ENCODE data around the gene SMCHD1. TPM values are rescaled to one million over a fixed set of nuclear protein-coding genes. Genes with fewer than 3 reads are reported as not detected.
A peak's percentile ranks its signal among the peaks of the same experiment; 100 is the strongest.

The SMCHD1 gene
- total and polyA plus RNA-seq, 9 donors: 25.3 to 59.0 (median 36.8) TPM

- no peaks in the 10 kb centered on the region for H3K4me1 ChIP-seq (ENCODE audit: control insufficient read depth, insufficient read depth, low read length)
- H3K27me3 ChIP-seq (ENCODE audit: control insufficient read depth, insufficient read depth, low read length): no peaks in the 10 kb centered on the region
- H3K4me3 ChIP-seq (ENCODE audit: low read length): no peak overlapping the region
- DNase-seq: no peak
- H3K36me3 ChIP-seq (ENCODE audit: control insufficient read depth, insufficient read depth, low read length): peaks cover 13% of the 10 kb centered on the region
- WGBS (ENCODE audit: insufficient coverage): 100% methylated on average over 1 of the region's 5 CpGs
- H3K27ac ChIP-seq (ENCODE audit: low read length): no peak overlapping the region
- H3K9me3 ChIP-seq (replicated peaks; ENCODE audit: control insufficient read depth, low read depth, low read length): peaks cover 11% of the 10 kb centered on the region
These were observed 26.6 kb downstream of the SMCHD1 start for GRCh38 chr18:2681993-2682603.

- Histone ChIP-seq H3K27me3 (ENCODE audit: control insufficient read depth, insufficient read depth, low read length) (no peaks in the 10 kb centered on the region), H3K9me3 (replicated peaks; ENCODE audit: control insufficient read depth, low read depth, low read length) (peaks cover 11% of the 10 kb centered on the region), H3K36me3 (ENCODE audit: control insufficient read depth, insufficient read depth, low read length) (peaks cover 9% of the 10 kb centered on the region), H3K4me3 (ENCODE audit: low read length) (no peak overlapping the region), H3K4me1 (ENCODE audit: control insufficient read depth, insufficient read depth, low read length) (no peaks in the 10 kb centered on the region), H3K27ac (ENCODE audit: low read length) (no peak overlapping the region)
- DNase-seq: peak; percentile 12
These were observed 27.5 kb downstream of the SMCHD1 start for GRCh38 chr18:2683055-2683454.

- Histone ChIP-seq H3K4me1 (ENCODE audit: control insufficient read depth, insufficient read depth, low read length) (no peaks in the 10 kb centered on the region), H3K27me3 (ENCODE audit: control insufficient read depth, insufficient read depth, low read length) (no peaks in the 10 kb centered on the region), H3K36me3 (ENCODE audit: control insufficient read depth, insufficient read depth, low read length) (peaks cover 9% of the 10 kb centered on the region), H3K9me3 (replicated peaks; ENCODE audit: control insufficient read depth, low read depth, low read length) (peaks cover 11% of the 10 kb centered on the region), H3K4me3 (ENCODE audit: low read length) (no peak overlapping the region), H3K27ac (ENCODE audit: low read length) (no peak overlapping the region)
- DNase-seq: no peak
- 100% methylated on average over 1 of the region's 3 CpGs for WGBS (ENCODE audit: insufficient coverage)
These were observed 30.9 kb downstream of the SMCHD1 start for GRCh38 chr18:2686349-2686968.

GRCh38 chr18:2687390-2688001, 32.0 kb downstream of the SMCHD1 start:
- WGBS (ENCODE audit: insufficient coverage): no CpG with 5 or more reads among the region's 3 CpGs
- DNase-seq: no peak
- Histone ChIP-seq H3K4me1 (ENCODE audit: control insufficient read depth, insufficient read depth, low read length) (no peaks in the 10 kb centered on the region), H3K27ac (ENCODE audit: low read length) (no peak overlapping the region), H3K36me3 (ENCODE audit: control insufficient read depth, insufficient read depth, low read length) (peaks cover 15% of the 10 kb centered on the region), H3K4me3 (ENCODE audit: low read length) (no peak overlapping the region), H3K27me3 (ENCODE audit: control insufficient read depth, insufficient read depth, low read length) (no peaks in the 10 kb centered on the region), H3K9me3 (replicated peaks; ENCODE audit: control insufficient read depth, low read depth, low read length) (peaks cover 11% of the 10 kb centered on the region)

- no peak overlapping the region for H3K4me3 ChIP-seq (ENCODE audit: low read length)
- H3K27ac ChIP-seq (ENCODE audit: low read length): no peak overlapping the region
- DNase-seq: no peak
- no peaks in the 10 kb centered on the region for H3K27me3 ChIP-seq (ENCODE audit: control insufficient read depth, insufficient read depth, low read length)
- H3K4me1 ChIP-seq (ENCODE audit: control insufficient read depth, insufficient read depth, low read length): no peaks in the 10 kb centered on the region
- peaks cover 30% of the 10 kb centered on the region for H3K36me3 ChIP-seq (ENCODE audit: control insufficient read depth, insufficient read depth, low read length)
- H3K9me3 ChIP-seq (replicated peaks; ENCODE audit: control insufficient read depth, low read depth, low read length): no peaks in the 10 kb centered on the region
- 100% methylated on average over 1 of the region's 3 CpGs for WGBS (ENCODE audit: insufficient coverage)
These were observed 37.0 kb downstream of the SMCHD1 start for GRCh38 chr18:2692508-2692907.

- no peaks in the 10 kb centered on the region for H3K9me3 ChIP-seq (replicated peaks; ENCODE audit: control insufficient read depth, low read depth, low read length)
- H3K4me1 ChIP-seq (ENCODE audit: control insufficient read depth, insufficient read depth, low read length): no peaks in the 10 kb centered on the region
- H3K36me3 ChIP-seq (ENCODE audit: control insufficient read depth, insufficient read depth, low read length): peaks cover 28% of the 10 kb centered on the region
- H3K27me3 ChIP-seq (ENCODE audit: control insufficient read depth, insufficient read depth, low read length): no peaks in the 10 kb centered on the region
- WGBS (ENCODE audit: insufficient coverage): no CpG with 5 or more reads among the region's 4 CpGs
- no peak for DNase-seq
- no peak overlapping the region for H3K4me3 ChIP-seq (ENCODE audit: low read length)
- no peak overlapping the region for H3K27ac ChIP-seq (ENCODE audit: low read length)
These were observed 41.7 kb downstream of the SMCHD1 start for GRCh38 chr18:2697184-2697583.

GRCh38 chr18:2699001-2699400, 43.5 kb downstream of the SMCHD1 start:
- no peak for DNase-seq
- no peaks in the 10 kb centered on the region for H3K4me1 ChIP-seq (ENCODE audit: control insufficient read depth, insufficient read depth, low read length)
- H3K27ac ChIP-seq (ENCODE audit: low read length): no peak overlapping the region
- no peaks in the 10 kb centered on the region for H3K9me3 ChIP-seq (replicated peaks; ENCODE audit: control insufficient read depth, low read depth, low read length)
- no peak overlapping the region for H3K4me3 ChIP-seq (ENCODE audit: low read length)
- H3K27me3 ChIP-seq (ENCODE audit: control insufficient read depth, insufficient read depth, low read length): no peaks in the 10 kb centered on the region
- WGBS (ENCODE audit: insufficient coverage): no CpG with 5 or more reads among the region's 3 CpGs
- H3K36me3 ChIP-seq (ENCODE audit: control insufficient read depth, insufficient read depth, low read length): peaks cover 27% of the 10 kb centered on the region

GRCh38 chr18:2704541-2704940, 49.0 kb downstream of the SMCHD1 start:
- Histone ChIP-seq H3K9me3 (replicated peaks; ENCODE audit: control insufficient read depth, low read depth, low read length) (no peaks in the 10 kb centered on the region), H3K27me3 (ENCODE audit: control insufficient read depth, insufficient read depth, low read length) (no peaks in the 10 kb centered on the region), H3K36me3 (ENCODE audit: control insufficient read depth, insufficient read depth, low read length) (peaks cover 15% of the 10 kb centered on the region), H3K27ac (ENCODE audit: low read length) (no peak overlapping the region), H3K4me1 (ENCODE audit: control insufficient read depth, insufficient read depth, low read length) (no peaks in the 10 kb centered on the region), H3K4me3 (ENCODE audit: low read length) (no peak overlapping the region)
- DNase-seq: no peak
- no CpG with 5 or more reads among the region's 2 CpGs for WGBS (ENCODE audit: insufficient coverage)

- WGBS (ENCODE audit: insufficient coverage): 60% methylated on average over 1 of the region's 6 CpGs
- H3K27me3 ChIP-seq (ENCODE audit: control insufficient read depth, insufficient read depth, low read length): no peaks in the 10 kb centered on the region
These were observed 51.4 kb downstream of the SMCHD1 start for GRCh38 chr18:2706903-2707302.

GRCh38 chr18:2707551-2708168, 52.1 kb downstream of the SMCHD1 start:
- no peak overlapping the region for H3K27ac ChIP-seq (ENCODE audit: low read length)
- DNase-seq: no peak
- peaks cover 26% of the 10 kb centered on the region for H3K36me3 ChIP-seq (ENCODE audit: control insufficient read depth, insufficient read depth, low read length)
- WGBS (ENCODE audit: insufficient coverage): no CpG with 5 or more reads among the region's 2 CpGs
- H3K27me3 ChIP-seq (ENCODE audit: control insufficient read depth, insufficient read depth, low read length): no peaks in the 10 kb centered on the region
- H3K9me3 ChIP-seq (replicated peaks; ENCODE audit: control insufficient read depth, low read depth, low read length): no peaks in the 10 kb centered on the region
- H3K4me1 ChIP-seq (ENCODE audit: control insufficient read depth, insufficient read depth, low read length): no peaks in the 10 kb centered on the region
- H3K4me3 ChIP-seq (ENCODE audit: low read length): no peak overlapping the region

More at GRCh38 chr18:2706903-2707302, 51.4 kb downstream of the SMCHD1 start:
- DNase-seq: no peak
- H3K4me1 ChIP-seq (ENCODE audit: control insufficient read depth, insufficient read depth, low read length): no peaks in the 10 kb centered on the region
- no peak overlapping the region for H3K27ac ChIP-seq (ENCODE audit: low read length)
- H3K36me3 ChIP-seq (ENCODE audit: control insufficient read depth, insufficient read depth, low read length): peaks cover 21% of the 10 kb centered on the region
- no peak overlapping the region for H3K4me3 ChIP-seq (ENCODE audit: low read length)
- H3K9me3 ChIP-seq (replicated peaks; ENCODE audit: control insufficient read depth, low read depth, low read length): no peaks in the 10 kb centered on the region
